ENCODE data around the gene ABHD12.

ABHD12 gene

GRCh38 chr20:25290646-25291431 lies 99.8 kb downstream of the ABHD12 start:
- DNase-seq (ENCODE audit: low read depth, low spot score), result no peak

- no peak for DNase-seq (ENCODE audit: low read depth, low spot score)
Observed at GRCh38 chr20:25289886-25290597, 100.6 kb downstream of the ABHD12 start.

- DNase-seq (ENCODE audit: low read depth, low spot score), result no peak
Observed at GRCh38 chr20:25288291-25289181, 102.1 kb downstream of the ABHD12 start.

GRCh38 chr20:25287631-25288290 lies 102.9 kb downstream of the ABHD12 start:
- no peak for DNase-seq (ENCODE audit: low read depth, low spot score)

GRCh38 chr20:25286917-25287316 lies 103.7 kb downstream of the ABHD12 start:
- no peak for DNase-seq (ENCODE audit: low read depth, low spot score)

- no peak for DNase-seq (ENCODE audit: low read depth, low spot score)
Observed at GRCh38 chr20:25285856-25286798, 104.5 kb downstream of the ABHD12 start.

GRCh38 chr20:25285091-25285647 lies 105.5 kb downstream of the ABHD12 start:
- DNase-seq (ENCODE audit: low read depth, low spot score), result peak; percentile 52

- no peak for DNase-seq (ENCODE audit: low read depth, low spot score)
Observed at GRCh38 chr20:25284131-25284601, 106.5 kb downstream of the ABHD12 start.

- no peak for DNase-seq (ENCODE audit: low read depth, low spot score)
Observed at GRCh38 chr20:25283221-25283951, 107.2 kb downstream of the ABHD12 start.

GRCh38 chr20:25282796-25283195 lies 107.8 kb downstream of the ABHD12 start:
- no peak for DNase-seq (ENCODE audit: low read depth, low spot score)

- DNase-seq (ENCODE audit: low read depth, low spot score), result no peak
Observed at GRCh38 chr20:25282034-25282781, 108.4 kb downstream of the ABHD12 start.

- no peak for DNase-seq (ENCODE audit: low read depth, low spot score)
Observed at GRCh38 chr20:25281541-25281991, 109.1 kb downstream of the ABHD12 start.

GRCh38 chr20:25280574-25281535 lies 109.8 kb downstream of the ABHD12 start:
- no peak for DNase-seq (ENCODE audit: low read depth, low spot score)

GRCh38 chr20:25280051-25280573 lies 110.5 kb downstream of the ABHD12 start:
- no peak for DNase-seq (ENCODE audit: low read depth, low spot score)

GRCh38 chr20:25279403-25279802 lies 111.2 kb downstream of the ABHD12 start:
- DNase-seq (ENCODE audit: low read depth, low spot score), result no peak

GRCh38 chr20:25278636-25279361 lies 111.8 kb downstream of the ABHD12 start:
- no peak for DNase-seq (ENCODE audit: low read depth, low spot score)
